ENCODE measurements around the gene SEC24C. TPM values are rescaled to one million over a fixed set of nuclear protein-coding genes. Genes with fewer than 3 reads are reported as not detected.

SEC24C gene
- total RNA-seq, 1 donor from 2014 or later: 89.8 TPM

- TF ChIP-seq CTCF (IDR thresholded peaks at IDR 0.05): no peak
- no peaks in the 10 kb centered on the region for H3K27me3 Mint-ChIP-seq
- ChIA-PET POLR2A (no interaction called here), CTCF (no interaction called here)
- ATAC-seq (ENCODE audit: low read depth): no peak
- no peaks in the 10 kb centered on the region for H3K9me3 Mint-ChIP-seq
- H3K4me1 Mint-ChIP-seq: no peaks in the 10 kb centered on the region
- H3K4me3 Mint-ChIP-seq: no peak overlapping the region
- no peak for DNase-seq
- peaks cover 41% of the 10 kb centered on the region for H3K36me3 Mint-ChIP-seq (ENCODE audit: low read depth)
- H3K27ac Mint-ChIP-seq: no peak overlapping the region
- intact Hi-C loops (cut with micrococcal nuclease): loop anchor here (10.0 kb wide), 1 partner anchor 192 kb away; no protein-coding TSS in a partner anchor
These were observed 73.0 kb downstream of the SEC24C start for GRCh38 chr10:73816917-73817729.

- POLR2A ChIA-PET: no interaction called here
- intact Hi-C loops (cut with micrococcal nuclease): loop anchor here (10.0 kb wide), 1 partner anchor 193 kb away; no protein-coding TSS in a partner anchor
- CTCF ChIA-PET: no interaction called here
These were observed 73.7 kb downstream of the SEC24C start for GRCh38 chr10:73817826-73818225.

GRCh38 chr10:73818402-73818801 is 74.2 kb downstream of the SEC24C start:
- TF ChIP-seq CTCF (IDR thresholded peaks at IDR 0.05): no peak
- Mint-ChIP-seq H3K27me3 (no peaks in the 10 kb centered on the region), H3K36me3 (ENCODE audit: low read depth) (peaks cover 41% of the 10 kb centered on the region), H3K4me1 (no peaks in the 10 kb centered on the region), H3K4me3 (no peak overlapping the region), H3K9me3 (no peaks in the 10 kb centered on the region), H3K27ac (no peak overlapping the region)
- ChIA-PET POLR2A (no interaction called here), CTCF (no interaction called here)
- DNase-seq: no peak
- no peak for ATAC-seq (ENCODE audit: low read depth)
- intact Hi-C loops (cut with micrococcal nuclease): loop anchor here (10.0 kb wide), 1 partner anchor 194 kb away; no protein-coding TSS in a partner anchor

More at GRCh38 chr10:73817826-73818225, 73.7 kb downstream of the SEC24C start:
- Mint-ChIP-seq H3K36me3 (ENCODE audit: low read depth) (peaks cover 41% of the 10 kb centered on the region), H3K27ac (no peak overlapping the region), H3K4me1 (no peaks in the 10 kb centered on the region), H3K9me3 (no peaks in the 10 kb centered on the region), H3K4me3 (no peak overlapping the region), H3K27me3 (no peaks in the 10 kb centered on the region)
- DNase-seq (no peak), ATAC-seq (ENCODE audit: low read depth) (no peak)
- no peak for TF ChIP-seq CTCF (IDR thresholded peaks at IDR 0.05)

GRCh38 chr10:73819081-73819480 is 74.9 kb downstream of the SEC24C start:
- Mint-ChIP-seq H3K9me3 (no peaks in the 10 kb centered on the region), H3K36me3 (ENCODE audit: low read depth) (peaks cover 43% of the 10 kb centered on the region), H3K27me3 (no peaks in the 10 kb centered on the region), H3K4me1 (no peaks in the 10 kb centered on the region), H3K27ac (no peak overlapping the region), H3K4me3 (no peak overlapping the region)
- TF ChIP-seq CTCF (IDR thresholded peaks at IDR 0.05): no peak
- POLR2A ChIA-PET: no interaction called here
- DNase-seq (no peak), ATAC-seq (ENCODE audit: low read depth) (no peak)
- intact Hi-C loops (cut with micrococcal nuclease): loop anchor here (10.0 kb wide), 1 partner anchor 194 kb away; no protein-coding TSS in a partner anchor
- CTCF ChIA-PET: no interaction called here

- CTCF ChIA-PET: no interaction called here
- no peak for TF ChIP-seq CTCF (IDR thresholded peaks at IDR 0.05)
- no peaks in the 10 kb centered on the region for H3K9me3 Mint-ChIP-seq
- intact Hi-C loops (cut with micrococcal nuclease): loop anchor here (10.0 kb wide), 1 partner anchor 195 kb away; no protein-coding TSS in a partner anchor
- H3K27me3 Mint-ChIP-seq: no peaks in the 10 kb centered on the region
- peak overlapping the region; percentile 41 for H3K27ac Mint-ChIP-seq
- H3K4me1 Mint-ChIP-seq: no peaks in the 10 kb centered on the region
- H3K36me3 Mint-ChIP-seq (ENCODE audit: low read depth): peaks cover 46% of the 10 kb centered on the region
- H3K4me3 Mint-ChIP-seq: no peak overlapping the region
- no peak for DNase-seq
- no peak for ATAC-seq (ENCODE audit: low read depth)
- POLR2A ChIA-PET: no interaction called here
These were observed 75.4 kb downstream of the SEC24C start for GRCh38 chr10:73819513-73820093.
